Cardiac septum (tissue), 1 donor: ENCODE results near the gene PMEL. TPM values are rescaled to one million over a fixed set of nuclear protein-coding genes. Genes with fewer than 3 reads are reported as not detected.
"Not testable (repeated sequence)": the region's sequence is repeated elsewhere in the genome, so short reads cannot be mapped to it uniquely, and the experiment has no call there.

Source experiments
- DNase-seq: peaks from one replicate; pipeline ENCODE4 v3.0.0-alpha.2; 2020; ENCODE audit warnings: low spot score
- intact Hi-C: fragments of 100-400 bp; cut with DNase I; formaldehyde crosslinking; loops from one replicate; pipeline ENCODE4 v1.14.0; 2022
- long read RNA-seq: library from polyadenylated mRNA; unstranded; transcript quantifications from one replicate; pipeline ENCODE4 v2.0.0, GENCODE V29; 2021
- total RNA-seq: library from RNA; stranded (reverse); fragmentation: NEBNext Ultra II Directional; extraction: Animal tissue kit (Norgen Biotek cat#: 25700); gene quantifications from one replicate; pipeline ENCODE4 v1.2.1, GENCODE V29; 2021
- donor health status: DM: no; HTN: no; CAD: no.

Gene PMEL
- 0.75 TPM for total RNA-seq
- long read RNA-seq, partial matches to known transcripts: 0 of 1 reads
- long read RNA-seq, other reads (novel, unspliced or antisense): 1 of 1 reads

GRCh38 chr12:55965941-55966407 is at the start of gene PMEL:
Gene PMEL, minus strand, starts transcription at chr12:55966042. Its CDS starts 31 bp downstream, at chr12:55966011.
- DNase-seq: no peak
- intact Hi-C loops: no loop called here

- intact Hi-C loops: no loop called here
- no peak for DNase-seq
Measured at GRCh38 chr12:56014205-56014604, 48.4 kb upstream of the PMEL start.

DNA sequence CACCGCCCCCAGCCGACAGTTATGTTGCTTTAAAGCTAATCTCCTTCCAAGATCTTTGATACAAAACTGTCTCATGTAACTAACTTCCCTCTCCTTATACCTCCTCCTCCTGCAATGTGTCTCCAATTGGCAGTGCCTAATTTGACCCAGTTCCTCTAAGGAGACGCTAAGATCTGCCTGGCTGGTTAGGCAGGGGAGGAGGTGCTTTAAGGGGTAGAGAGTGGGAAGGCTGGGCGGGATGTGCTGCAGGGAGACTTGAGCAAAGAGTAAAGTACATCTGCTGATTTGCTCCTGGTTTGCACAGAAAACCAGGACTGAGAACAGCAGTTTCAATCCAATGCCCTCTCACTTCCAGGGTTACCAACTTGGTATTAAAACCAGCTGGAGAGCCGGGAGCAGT is 47.6 kb upstream of the PMEL start:
- intact Hi-C loops: no loop called here
- DNase-seq: no peak

GRCh38 chr12:56011509-56012090 is 45.8 kb upstream of the PMEL start:
- intact Hi-C loops: no loop called here
- no peak for DNase-seq

GRCh38 chr12:56010111-56010570 is 44.3 kb upstream of the PMEL start:
- intact Hi-C loops: no loop called here
- no peak for DNase-seq

DNA sequence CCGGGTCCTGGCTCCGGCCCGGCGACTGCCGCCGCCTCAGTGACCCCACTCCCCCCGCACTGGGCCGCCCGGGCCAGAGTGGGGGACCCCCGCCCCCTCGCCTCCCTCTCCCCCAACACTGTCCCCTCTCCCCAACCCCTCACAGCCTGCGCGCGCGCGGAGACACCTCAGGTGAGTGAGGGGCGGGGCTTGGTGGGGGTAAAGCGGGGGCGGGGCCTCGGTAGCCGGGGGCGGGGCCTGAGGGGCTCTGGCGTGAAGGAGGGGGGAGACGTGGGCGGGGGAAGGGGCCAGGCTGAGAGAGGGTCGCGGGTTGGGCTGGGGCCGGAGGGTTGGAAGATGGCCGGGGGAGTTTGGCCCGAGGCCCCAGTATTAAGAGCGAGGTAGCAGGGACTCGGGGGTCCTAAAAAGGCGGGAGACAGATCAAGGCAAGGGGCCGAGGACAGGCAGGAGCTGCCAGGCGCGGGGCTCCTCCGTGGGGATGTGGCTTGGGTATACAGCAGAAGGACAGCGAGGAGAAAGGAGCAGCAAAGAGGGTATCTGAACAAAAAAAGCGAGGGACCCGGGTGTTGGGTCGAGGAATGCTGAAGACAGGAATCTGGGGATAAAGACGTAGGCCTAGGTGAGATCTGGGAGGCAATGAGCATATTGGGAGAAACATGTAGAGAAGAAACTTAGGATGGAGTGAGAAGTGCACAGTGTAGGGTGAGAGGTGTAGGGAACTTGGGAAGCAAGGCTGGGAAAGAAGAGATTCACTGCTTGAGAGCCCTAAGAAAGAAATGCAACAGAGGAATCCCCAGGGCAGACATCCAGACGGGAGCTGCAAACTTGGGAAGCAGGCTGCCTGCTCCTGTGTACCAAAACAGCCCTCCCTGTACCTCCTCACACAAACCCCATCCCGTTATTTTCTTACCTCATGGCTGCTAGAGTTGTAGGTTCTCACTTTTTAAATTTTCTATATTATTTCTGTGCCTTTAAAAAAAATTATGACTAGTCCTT is 42.0 kb upstream of the PMEL start:
- intact Hi-C loops: loop anchor here (5.0 kb wide), 1 partner anchor 94 kb away; the partner anchor contains the start of gene PA2G4
- DNase-seq: peak; percentile 78

- no peak for DNase-seq
- intact Hi-C loops: no loop called here
Measured at GRCh38 chr12:56004211-56004610, 38.4 kb upstream of the PMEL start.

- DNase-seq, intact Hi-C loops: not testable (repeated sequence)
Measured at GRCh38 chr12:56003376-56003775, 37.5 kb upstream of the PMEL start.

- intact Hi-C loops: no loop called here
Measured at GRCh38 chr12:56001487-56002100, 35.8 kb upstream of the PMEL start.

DNA sequence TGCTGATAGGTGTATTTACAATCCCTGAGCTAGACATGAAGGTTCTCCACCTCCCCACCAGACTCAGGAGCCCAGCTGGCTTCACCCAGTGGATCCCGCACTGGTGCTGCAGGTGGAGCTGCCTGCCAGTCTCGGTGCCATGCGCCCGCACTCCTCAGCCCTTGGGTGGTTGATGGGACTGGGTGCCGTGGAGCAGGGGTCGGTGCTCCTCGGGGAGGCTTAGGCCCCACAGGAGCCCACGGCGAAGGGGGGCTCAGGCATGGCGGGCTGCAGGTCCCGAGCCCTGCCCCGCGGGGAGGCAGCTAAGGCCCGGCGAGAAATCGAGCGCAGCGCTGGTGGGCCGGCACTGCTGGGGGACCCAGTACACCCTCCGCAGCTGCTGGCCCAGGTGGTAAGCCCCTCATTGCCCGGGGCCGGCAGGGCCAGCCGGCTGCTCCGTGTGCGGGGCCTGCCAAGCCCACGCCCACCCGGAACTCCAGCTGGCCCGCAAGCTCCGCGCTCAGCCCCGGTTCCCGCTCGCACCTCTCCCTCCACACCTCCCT is 34.2 kb upstream of the PMEL start:
- intact Hi-C loops: not testable (repeated sequence)

More at GRCh38 chr12:56001487-56002100, 35.8 kb upstream of the PMEL start:
- DNase-seq: no peak

DNA sequence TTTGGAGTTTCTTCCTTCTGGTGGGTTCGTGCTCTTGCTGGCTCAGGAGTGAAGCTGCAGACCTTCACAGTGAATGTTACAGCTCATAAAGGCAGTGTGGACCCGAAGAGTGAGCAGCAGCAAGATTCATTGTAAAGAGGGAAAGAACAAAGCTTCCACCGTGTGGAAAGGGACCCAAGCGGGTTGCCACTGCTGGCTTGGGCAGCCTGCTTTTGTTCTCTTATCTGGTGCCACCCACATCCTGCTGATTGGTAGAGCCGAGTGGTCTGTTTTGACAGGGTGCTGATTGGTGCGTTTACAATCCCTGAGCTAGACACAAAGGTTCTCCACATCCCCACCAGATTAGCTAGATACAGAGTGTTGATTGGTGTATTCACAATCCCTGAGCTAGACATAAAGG is 33.7 kb upstream of the PMEL start:
- intact Hi-C loops: not testable (repeated sequence)

More for the DNA sequence above, 34.2 kb upstream of the PMEL start:
- not testable (repeated sequence) for DNase-seq

DNA sequence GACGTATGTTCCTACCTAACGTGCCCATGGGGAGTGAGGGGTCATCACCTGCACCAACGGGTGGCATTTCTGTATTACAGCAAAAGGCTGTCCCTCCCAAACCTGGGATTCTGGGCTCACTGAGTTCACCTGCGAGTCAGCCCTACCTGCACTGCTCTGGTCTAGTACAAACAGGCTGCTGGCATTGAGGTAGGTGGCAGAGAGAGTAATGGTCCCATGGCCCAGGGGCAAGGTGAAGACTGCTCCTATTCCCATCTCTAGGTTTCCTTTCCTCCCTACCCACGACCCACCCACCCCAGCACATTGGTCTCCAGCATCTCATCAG is 31.7 kb upstream of the PMEL start:
- no peak for DNase-seq
- intact Hi-C loops: no loop called here

More for the DNA sequence above, 33.7 kb upstream of the PMEL start:
- DNase-seq: not testable (repeated sequence)

GRCh38 chr12:55996715-55997534 is 31.1 kb upstream of the PMEL start, which contains the start of gene SUOX:
Gene SUOX, plus strand, starts transcription at chr12:55997276. Its CDS starts 4,946 bp downstream, at chr12:56002222.
- intact Hi-C loops: loop anchor here (1.0 kb wide), 1 partner anchor 44 kb away; the partner anchor contains the start of gene RPS26
- peak; percentile 99 for DNase-seq

DNA sequence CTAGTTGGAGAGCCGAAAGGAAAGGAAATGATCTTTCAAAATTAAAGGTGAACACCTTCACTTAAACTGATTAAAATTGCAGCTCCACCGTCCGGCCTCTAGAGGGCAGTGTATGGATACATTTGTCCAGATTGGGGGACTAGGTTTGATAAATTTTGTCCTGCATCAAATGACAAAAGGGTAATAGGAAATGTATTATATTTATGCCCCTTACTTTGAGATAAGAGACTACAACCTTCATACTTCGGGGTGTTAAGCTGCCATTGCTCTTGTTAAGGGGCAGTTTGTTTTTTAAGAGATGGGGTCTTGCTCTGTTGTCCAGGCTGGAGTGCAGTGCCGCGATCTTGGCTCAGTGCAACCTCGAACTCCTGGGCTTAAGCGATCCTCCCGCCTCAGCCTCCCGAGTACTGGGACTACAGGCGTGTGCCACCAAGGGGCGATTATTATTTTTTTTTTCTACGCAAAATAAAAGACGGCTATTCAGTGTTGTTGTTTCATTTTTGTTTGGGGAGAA is 30.4 kb upstream of the PMEL start:
- DNase-seq: no peak
- intact Hi-C loops: loop anchor here (1.0 kb wide), 1 partner anchor 45 kb away; the partner anchor contains the start of gene RPS26

DNA sequence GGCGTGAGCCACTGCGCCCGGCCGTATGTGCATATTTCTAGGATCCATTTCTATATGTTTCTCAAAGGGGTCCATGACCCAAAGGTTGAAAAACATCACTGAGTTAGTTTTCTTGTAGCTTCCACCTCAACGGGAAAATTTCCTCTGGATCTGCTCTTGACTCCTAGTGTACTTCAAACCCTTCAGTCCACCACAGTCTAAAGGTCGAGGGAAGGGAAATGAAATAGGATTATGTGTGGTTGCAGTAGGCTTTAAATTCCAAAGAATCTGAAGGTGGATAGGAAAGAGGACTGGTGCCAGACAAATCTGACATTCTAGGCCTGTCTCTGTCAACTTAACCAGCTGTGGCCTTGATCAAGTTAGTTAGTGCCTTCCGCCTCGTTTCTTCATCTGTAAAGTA is 29.5 kb upstream of the PMEL start:
- intact Hi-C loops: no loop called here
- no peak for DNase-seq

- intact Hi-C loops: no loop called here
- no peak for DNase-seq
Measured at GRCh38 chr12:55993230-55993853, 27.5 kb upstream of the PMEL start.

- DNase-seq: no peak
- intact Hi-C loops: no loop called here
Measured at GRCh38 chr12:55991110-55991509, 25.3 kb upstream of the PMEL start.

GRCh38 chr12:55985976-55986375 is 20.1 kb upstream of the PMEL start:
- DNase-seq, intact Hi-C loops: not testable (repeated sequence)
